Pancreas (tissue), 10 donors: Measurements from ENCODE around the gene HOXC9. TPM values are rescaled to one million over a fixed set of nuclear protein-coding genes. Genes with fewer than 3 reads are reported as not detected.

Experiments
- ATAC-seq, 4 donors: fragments of 200-7000 bp; cut with Tn5 transposase; one replicate each; pipeline versions ENCODE4 v1.8.0 to v1.9.1; 2020; ENCODE audit warnings: mild to moderate bottlenecking in 4 of 4, moderate library complexity in 4 of 4
- DNase-seq, 6 donors: peaks; one replicate each; pipeline ENCODE4 v3.0.0-alpha.2; 2020
- FAIRE-seq: peaks from 2 replicates; lab custom pipeline; 2012; peaks lifted over from hg19 to GRCh38; lab: Jason Lieb, UNC
- H3K27ac ChIP-seq, 4 donors: fragments of 200-600 bp; sonication (generic); 1 replicate in 3 of 4; 2 replicates in 1 of 4; pipeline versions ENCODE4 v1.5.0 to v1.8.0; 2020
- H3K27me3 ChIP-seq, 4 donors: fragments of 200-600 bp; one replicate each; pipeline ENCODE4 v1.8.0; 2021
- H3K36me3 ChIP-seq, 3 donors: fragments of 200-600 bp; sonication (generic) in 1 of 3; one replicate each; pipeline versions ENCODE4 v1.5.0 to v1.8.0; 2020 to 2021
- H3K4me1 ChIP-seq, 3 donors: fragments of 200-600 bp; one replicate each; pipeline ENCODE4 v1.8.0; 2021
- H3K4me3 ChIP-seq, 4 donors: fragments of 200-600 bp; sonication (generic) in 2 of 4; one replicate each; pipeline versions ENCODE4 v1.5.0 to v1.8.0; 2020 to 2021
- H3K9me3 ChIP-seq, 4 donors: fragments of 200-600 bp; one replicate each; pipeline ENCODE4 v1.8.0; 2021
- CTCF ChIP-seq, 4 donors: fragments of 200-600 bp; sonication (generic) in 3 of 4; IDR thresholded peaks; one replicate each; pipeline versions ENCODE4 v1.5.0 to v1.8.0; 2021; ENCODE audit warnings: antibody characterized with exemption in 4 of 4
- WGBS, 2 donors: extraction: QIAGEN DNeasy Blood & Tissue Kit; methylation state at CpG; one replicate each; pipeline ENCODE4 v1.1.7; 2013; 5-methylcytosine and 5-hydroxymethylcytosine counted together
- intact Hi-C, 3 donors: fragments of 100-400 bp; cut with DNase I; formaldehyde crosslinking; loops; one replicate each; pipeline versions ENCODE4 v1.11.1 to v1.14.2; 2022
- polyA plus RNA-seq, 2 donors: library from polyadenylated mRNA; stranded (reverse); fragments of 200-250 nt; gene quantifications; one replicate each; pipeline ENCODE4 v1.2.3, GENCODE V29; 2013
- total RNA-seq, 6 donors: library from RNA; stranded (reverse); fragmentation: NEBNext Ultra II Directional in 4 of 6; extraction: Animal tissue kit (Norgen Biotek cat#: 25700) in 4 of 6; gene quantifications; one replicate each; pipeline versions ENCODE4 v1.2.1 to v1.2.4, GENCODE V29; 2021 to 2023
- donor health status: healthy with polysubstance abuse.
- donor health status: DM: no; HTN: no; CAD: no; lungs with moderate emphysema.
- donor health status: DM: no; HTN: no; CAD: no.
- donor health status: control.
- donor health status: control.
- donor health status: Bipolar disorder and iron deficiency.
- donor health status: DM: yes; HTN: yes; CAD: no.
- donor health status: DM: no; HTN: no; CAD: no.
- donor health status: DM: no; HTN: no; CAD: no.
- donor health status: DM: yes; HTN: yes; CAD: no.

The HOXC9 gene
- total and polyA plus RNA-seq, 8 donors = 0.19 to 0.27 (median 0.26) TPM; not detected in 5

DNA sequence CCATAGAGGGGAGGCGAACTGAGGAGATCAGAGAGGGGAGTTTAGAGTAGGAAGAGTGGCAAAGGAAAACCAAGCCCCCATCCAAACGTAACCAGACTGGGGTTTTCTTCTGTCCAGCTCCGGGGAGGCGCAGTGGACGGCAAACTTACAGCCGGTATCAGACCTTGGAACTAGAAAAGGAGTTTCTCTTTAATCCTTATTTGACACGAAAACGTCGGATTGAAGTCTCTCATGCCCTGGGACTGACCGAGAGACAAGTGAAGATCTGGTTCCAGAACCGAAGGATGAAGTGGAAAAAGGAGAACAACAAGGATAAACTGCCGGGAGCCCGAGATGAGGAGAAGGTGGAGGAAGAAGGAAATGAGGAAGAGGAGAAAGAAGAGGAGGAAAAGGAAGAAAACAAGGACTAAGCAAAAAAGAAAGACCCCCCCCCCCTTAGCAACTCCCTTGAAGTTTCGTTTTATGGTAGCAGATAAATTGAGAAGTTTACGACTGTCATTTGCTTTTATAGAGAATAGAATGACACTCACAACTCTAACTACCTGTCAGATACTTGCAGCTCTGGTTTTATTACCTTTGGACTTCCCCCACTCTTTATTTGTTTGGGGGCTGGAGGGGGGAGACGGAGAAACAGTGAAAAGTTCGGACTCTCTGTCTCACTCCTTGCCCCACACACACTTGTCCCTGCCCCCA, 11.2 kb downstream of the HOXC9 start:
- ATAC-seq = no peak
- WGBS, 2 donors = 7 to 10% methylated on average over 17 of the region's 17 CpGs

DNA sequence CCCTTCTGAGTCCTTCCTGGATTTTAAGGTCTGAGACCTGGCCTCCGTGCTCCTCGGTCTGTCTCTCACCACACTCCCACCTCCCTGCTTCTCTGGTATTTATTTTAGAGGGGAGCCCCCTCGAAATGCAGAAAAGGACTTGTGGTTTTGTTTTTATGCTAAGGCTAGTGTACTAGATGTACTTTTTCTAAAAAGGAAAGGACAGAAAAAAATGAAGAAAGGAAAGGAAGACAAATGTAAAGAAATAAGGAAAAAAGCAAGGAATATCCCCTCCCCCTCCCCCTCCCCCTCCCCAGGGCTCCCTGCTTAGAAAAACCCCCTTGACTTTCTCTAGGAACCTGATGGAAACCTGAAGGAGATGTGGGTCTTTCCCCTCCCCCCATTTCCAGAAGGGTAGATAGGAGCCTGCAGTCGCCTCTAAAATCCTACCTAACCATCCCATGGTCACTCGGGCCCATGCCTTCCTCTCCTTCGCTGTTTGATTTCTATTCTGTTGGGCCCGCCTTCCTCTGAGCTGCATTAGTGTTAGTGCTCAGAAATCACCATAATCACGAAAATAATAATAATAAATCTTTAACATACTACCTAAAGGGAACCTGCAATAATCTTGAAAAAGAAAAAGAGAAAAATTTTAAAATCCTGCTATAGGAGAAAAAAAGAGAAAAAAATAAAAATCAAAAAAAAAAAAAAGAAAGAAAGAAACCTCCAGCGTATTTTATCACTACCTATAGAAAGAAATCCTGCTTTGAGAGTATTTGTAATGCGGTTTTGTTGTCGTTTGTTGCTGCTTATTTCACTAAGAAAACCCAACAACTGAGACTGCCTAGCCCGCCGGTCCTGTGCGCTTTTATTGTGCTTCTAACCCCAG, 11.9 kb downstream of the HOXC9 start:
- TF ChIP-seq CTCF (IDR thresholded peaks at IDR 0.05) = no peak
- 26 to 31% methylated on average over 14 of the region's 14 CpGs for WGBS, 2 donors
- no peak for FAIRE-seq
- Histone ChIP-seq H3K4me3 (no peak overlapping the region), H3K27ac (no peak overlapping the region), H3K4me1 (peaks cover 0 to under 1% (median 0%) of the 10 kb centered on the region in 3 donors), H3K27me3 (peaks cover 0 to 54% (median 13%) of the 10 kb centered on the region in 4 donors), H3K36me3 (no peaks in the 10 kb centered on the region), H3K9me3 (no peaks in the 10 kb centered on the region)
- no peak for ATAC-seq
- intact Hi-C loops = no loop called here
- no peak for DNase-seq

More for the DNA sequence above, 11.2 kb downstream of the HOXC9 start:
- TF ChIP-seq CTCF (IDR thresholded peaks at IDR 0.05) = no peak
- Histone ChIP-seq H3K27ac (no peak overlapping the region), H3K4me3 (no peak overlapping the region), H3K4me1 (peaks cover 0 to 3% (median 2%) of the 10 kb centered on the region in 3 donors), H3K9me3 (no peaks in the 10 kb centered on the region), H3K27me3 (peaks cover 0 to 46% (median 14%) of the 10 kb centered on the region in 4 donors), H3K36me3 (no peaks in the 10 kb centered on the region)
- intact Hi-C loops = no loop called here
- FAIRE-seq = no peak
- DNase-seq = no peak

GRCh38 chr12:54012631-54013409, 12.9 kb downstream of the HOXC9 start:
- DNase-seq (no peak), ATAC-seq (no peak), FAIRE-seq (no peak)
- WGBS, 2 donors = 33 to 35% methylated on average over 6 of the region's 6 CpGs
- intact Hi-C loops = no loop called here
- TF ChIP-seq CTCF (IDR thresholded peaks at IDR 0.05) = no peak
- Histone ChIP-seq H3K4me3 (no peak overlapping the region), H3K9me3 (no peaks in the 10 kb centered on the region), H3K36me3 (no peaks in the 10 kb centered on the region), H3K27ac (no peak overlapping the region), H3K4me1 (peaks cover 0 to 4% (median 0%) of the 10 kb centered on the region in 3 donors), H3K27me3 (peaks cover 0 to 52% (median 12%) of the 10 kb centered on the region in 4 donors)

DNA sequence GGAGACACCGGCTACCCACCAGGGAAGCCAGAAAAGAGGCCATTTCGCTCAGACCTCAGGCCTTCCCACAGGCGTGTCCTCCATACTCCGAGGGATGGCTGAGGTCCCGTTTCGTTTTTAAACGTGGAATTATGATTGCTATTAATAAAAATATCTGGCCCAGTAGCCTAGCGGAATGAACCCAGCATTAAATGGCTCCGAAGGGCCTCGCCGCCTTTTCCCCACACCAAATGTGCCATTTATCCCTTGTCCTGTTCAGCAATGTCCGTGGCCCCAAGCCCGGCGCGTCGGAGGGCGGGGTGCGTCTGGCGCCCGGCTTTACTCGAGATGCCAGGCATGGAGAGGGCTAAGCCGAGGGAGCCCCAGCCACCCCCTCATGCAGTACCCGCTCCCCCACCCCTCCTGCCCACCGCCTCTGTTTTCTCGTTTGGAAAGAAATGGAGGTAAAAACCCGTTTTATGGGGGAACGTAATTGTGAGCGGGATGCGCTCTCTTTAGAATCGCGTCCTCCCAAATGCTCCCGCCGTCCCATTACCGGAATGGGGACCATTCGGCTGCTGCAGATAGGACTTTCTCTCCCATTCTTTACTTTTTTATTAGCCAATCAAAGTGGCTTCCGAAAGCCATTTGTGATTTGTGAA, 14.5 kb downstream of the HOXC9 start:
- H3K36me3 ChIP-seq = no peaks in the 10 kb centered on the region
- 10 to 12% methylated on average over 36 of the region's 36 CpGs for WGBS, 2 donors
- no peak overlapping the region for H3K4me3 ChIP-seq
- FAIRE-seq (no peak), DNase-seq (no peak), ATAC-seq (no peak)
- intact Hi-C loops = no loop called here
- H3K4me1 ChIP-seq = peaks cover 0 to 4% (median 0%) of the 10 kb centered on the region in 3 donors
- peaks cover 0 to 42% (median 9%) of the 10 kb centered on the region in 4 donors for H3K27me3 ChIP-seq
- no peak overlapping the region for H3K27ac ChIP-seq
- TF ChIP-seq CTCF (IDR thresholded peaks at IDR 0.05) = no peak
- H3K9me3 ChIP-seq = no peaks in the 10 kb centered on the region
